GM23248 (cell line): Measurements from ENCODE around the gene NAP1L5. TPM values are rescaled to one million over a fixed set of nuclear protein-coding genes. Genes with fewer than 3 reads are reported as not detected.
A peak's percentile ranks its signal among the peaks of the same experiment; 100 is the strongest.

ENCODE experiments used
- DNase-seq: peaks from one replicate; pipeline ENCODE4 v3.0.0-alpha.2; 2015
- H2AFZ ChIP-seq: fragments of 200-600 bp; sonication (generic); 2 replicates; pipeline ENCODE4 v1.6.1; 2016; ENCODE audit warnings: antibody characterized with exemption
- H3F3A ChIP-seq: fragments of 200-600 bp; sonication (generic); 2 replicates; pipeline ENCODE4 v1.6.1; 2016; ENCODE audit warnings: mild to moderate bottlenecking, antibody characterized with exemption, mixed run types; ENCODE audit not compliant: insufficient read depth
- H3K27ac ChIP-seq: fragments of 200-600 bp; sonication (generic); 2 replicates; pipeline ENCODE4 v1.5.1; 2016; ENCODE audit warnings: mild to moderate bottlenecking
- H3K27me3 ChIP-seq: fragments of 200-600 bp; sonication (generic); replicated peaks from 2 replicates; pipeline ENCODE4 v1.6.1; 2016; ENCODE audit warnings: mild to moderate bottlenecking; ENCODE audit not compliant: insufficient read depth
- H3K36me3 ChIP-seq: fragments of 200-600 bp; sonication (generic); 2 replicates; pipeline ENCODE4 v1.6.1; 2016; ENCODE audit warnings: low read depth, mild to moderate bottlenecking
- H3K4me1 ChIP-seq: fragments of 200-600 bp; sonication (generic); 2 replicates; pipeline ENCODE4 v1.6.1; 2016; ENCODE audit warnings: mild to moderate bottlenecking; ENCODE audit not compliant: insufficient read depth
- H3K4me2 ChIP-seq: fragments of 200-600 bp; sonication (generic); one replicate; pipeline ENCODE4 v1.6.1; 2016; ENCODE audit warnings: mild to moderate bottlenecking; ENCODE audit not compliant: unreplicated experiment
- H3K4me3 ChIP-seq: fragments of 200-600 bp; sonication (generic); 2 replicates; pipeline ENCODE4 v1.5.1; 2016; ENCODE audit warnings: mild to moderate bottlenecking
- H3K79me2 ChIP-seq: fragments of 200-600 bp; sonication (generic); 2 replicates; pipeline ENCODE4 v1.6.1; 2016; ENCODE audit warnings: mild to moderate bottlenecking; ENCODE audit not compliant: insufficient read depth
- H3K9ac ChIP-seq: fragments of 200-600 bp; sonication (generic); 2 replicates; pipeline ENCODE4 v1.6.1; 2016; ENCODE audit warnings: mild to moderate bottlenecking
- H3K9me2 ChIP-seq: fragments of 200-600 bp; sonication (generic); 2 replicates; pipeline ENCODE4 v1.6.1; 2016; ENCODE audit warnings: mixed run types, mild to moderate bottlenecking, moderate library complexity; ENCODE audit not compliant: insufficient read depth
- H3K9me3 ChIP-seq: fragments of 200-600 bp; sonication (generic); one replicate; pipeline ENCODE4 v1.6.1; 2017; ENCODE audit warnings: low read depth
- H4K20me1 ChIP-seq: fragments of 200-600 bp; sonication (generic); 2 replicates; pipeline ENCODE4 v1.6.0; 2016; ENCODE audit not compliant: insufficient read depth
- EZH2 ChIP-seq: fragments of 200-600 bp; sonication (generic); IDR thresholded peaks from 2 replicates; pipeline ENCODE4 v1.6.1; 2018; ENCODE audit warnings: antibody characterized with exemption, mild to moderate bottlenecking; ENCODE audit not compliant: insufficient read depth, poor library complexity, severe bottlenecking
- EZH2phosphoT487 ChIP-seq: fragments of 200-600 bp; sonication (generic); IDR thresholded peaks from 2 replicates; pipeline ENCODE4 v1.6.1; 2018; ENCODE audit warnings: antibody characterized with exemption, moderate library complexity, mild to moderate bottlenecking, low read depth; ENCODE audit not compliant: insufficient read depth
- WGBS, 2 experiments: methylation state at CpG; one replicate each; pipeline ENCODE4 v1.1.6; 2015 to 2017; ENCODE audit warnings: low lambda C conversion rate in 2 of 2, low coverage in 1 of 2; ENCODE audit errors: missing lambda C conversion rate in 2 of 2; 5-methylcytosine and 5-hydroxymethylcytosine counted together
- in situ Hi-C: fragments of 300-500 bp; cut with MboI; formaldehyde crosslinking; loops from 2 replicates; pipeline ENCODE4 v1.15.0; 2020
- polyA plus RNA-seq: library from polyadenylated mRNA; unstranded; fragments of >200 nt; fragmentation: Nextera tagmentation; extraction: Ambion mirVana; gene quantifications from 2 replicates; pipeline ENCODE4 v1.2.1, GENCODE V29; 2016
- total RNA-seq: library from RNA; depleted of rRNA; stranded (reverse); fragments of >200 nt; shearing (Covaris generic); gene quantifications from 2 replicates; pipeline ENCODE4 v1.2.3, GENCODE V29; 2014

Gene NAP1L5
- total and polyA plus RNA-seq, 2 experiments from 2014 or later: 5.2 to 8.8 TPM

DNA sequence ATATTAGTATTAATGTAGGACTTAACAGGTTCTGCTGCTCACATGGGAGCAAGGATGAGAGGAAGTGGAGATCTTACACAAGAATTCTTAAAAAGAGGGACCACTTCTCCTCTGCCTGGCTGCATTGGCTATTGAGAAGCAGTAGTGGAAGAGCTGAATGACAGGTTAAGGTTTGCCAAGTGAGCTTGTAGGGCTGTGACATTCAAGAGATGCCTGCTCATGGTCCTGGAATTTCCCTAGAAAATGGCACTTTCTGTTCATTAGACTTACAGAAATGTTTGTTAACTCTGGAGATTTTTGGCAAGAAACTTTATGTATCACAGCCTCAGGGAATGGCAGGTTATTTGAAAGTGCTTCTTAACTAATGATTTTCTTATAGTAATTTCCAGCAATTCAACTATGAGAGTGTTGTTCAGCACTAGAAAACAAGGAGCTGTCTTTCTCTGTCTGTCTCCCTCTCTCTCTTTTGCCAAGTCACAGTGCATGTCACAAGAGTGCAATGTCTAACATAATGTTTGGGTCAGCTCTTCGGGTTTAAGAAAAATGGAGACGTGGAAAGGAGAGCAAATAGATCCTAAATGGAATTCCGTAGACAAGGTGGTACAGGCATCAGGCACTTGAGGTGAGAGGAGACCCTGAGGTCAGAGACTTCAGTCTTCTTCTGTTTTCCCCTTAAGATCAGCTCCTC, 8.3 kb upstream of the NAP1L5 start:
- peak; percentile 63 for DNase-seq
- H4K20me1 ChIP-seq: no peaks in the 10 kb centered on the region
- H3K4me1 ChIP-seq: peaks cover 22% of the 10 kb centered on the region
- peak overlapping the region; percentile 31 for H3K4me2 ChIP-seq
- no peaks in the 10 kb centered on the region for H3K27me3 ChIP-seq
- H3K4me3 ChIP-seq: no peak overlapping the region
- TF ChIP-seq EZH2phosphoT487: no peak
- TF ChIP-seq EZH2: no peak
- peak overlapping the region; percentile 45 for H3K27ac ChIP-seq
- H3K79me2 ChIP-seq: no peaks in the 10 kb centered on the region
- H3F3A ChIP-seq: peaks cover 12% of the 10 kb centered on the region; the same call in 1 of the 2 replicates
- in situ Hi-C loops: loop anchor here (10.0 kb wide), 1 partner anchor 329 kb away; no protein-coding TSS in a partner anchor
- peaks cover 2% of the 10 kb centered on the region; the same call in 1 of the 2 replicates for H3K36me3 ChIP-seq
- H2AFZ ChIP-seq: peak overlapping the region; percentile 72; the same call in 1 of the 2 replicates
- 6% methylated on average over 3 of the region's 3 CpGs for WGBS, 2 experiments
- H3K9me3 ChIP-seq: no peaks in the 10 kb centered on the region
- no peaks in the 10 kb centered on the region for H3K9me2 ChIP-seq
- H3K9ac ChIP-seq: peak overlapping the region; percentile 39

DNA sequence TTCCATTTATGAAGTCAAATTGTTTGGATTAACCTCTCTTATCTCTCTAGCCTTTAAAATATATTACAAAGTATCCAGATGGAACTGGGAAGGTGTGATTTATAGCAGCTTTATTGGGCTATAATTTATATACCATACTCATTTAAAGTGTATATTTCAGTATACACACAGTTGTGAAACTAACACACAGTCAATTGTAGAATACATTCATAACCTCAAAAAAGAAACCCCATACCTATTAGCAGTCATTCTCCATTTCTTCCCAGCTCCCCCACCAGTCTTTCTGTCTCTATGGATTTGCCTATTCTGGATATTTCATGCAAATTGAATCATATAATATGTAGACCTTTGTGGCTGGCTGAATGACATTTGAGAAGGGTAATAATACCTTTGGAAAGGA, 7.6 kb upstream of the NAP1L5 start:
- H3K9me3 ChIP-seq: no peaks in the 10 kb centered on the region
- H3K4me1 ChIP-seq: peaks cover 22% of the 10 kb centered on the region
- H3K9me2 ChIP-seq: no peaks in the 10 kb centered on the region
- TF ChIP-seq EZH2phosphoT487: no peak
- no peak for TF ChIP-seq EZH2
- no peaks in the 10 kb centered on the region for H3K27me3 ChIP-seq
- peaks cover 2% of the 10 kb centered on the region; the same call in 1 of the 2 replicates for H3K36me3 ChIP-seq
- peaks cover 12% of the 10 kb centered on the region; the same call in 1 of the 2 replicates for H3F3A ChIP-seq
- no peak overlapping the region for H3K27ac ChIP-seq
- H3K9ac ChIP-seq: no peak overlapping the region
- H4K20me1 ChIP-seq: no peaks in the 10 kb centered on the region
- in situ Hi-C loops: loop anchor here (10.0 kb wide), 1 partner anchor 330 kb away; no protein-coding TSS in a partner anchor
- no peak overlapping the region for H3K4me3 ChIP-seq
- DNase-seq: no peak
- no peak overlapping the region for H2AFZ ChIP-seq
- no peak overlapping the region for H3K4me2 ChIP-seq
- no peaks in the 10 kb centered on the region for H3K79me2 ChIP-seq

DNA sequence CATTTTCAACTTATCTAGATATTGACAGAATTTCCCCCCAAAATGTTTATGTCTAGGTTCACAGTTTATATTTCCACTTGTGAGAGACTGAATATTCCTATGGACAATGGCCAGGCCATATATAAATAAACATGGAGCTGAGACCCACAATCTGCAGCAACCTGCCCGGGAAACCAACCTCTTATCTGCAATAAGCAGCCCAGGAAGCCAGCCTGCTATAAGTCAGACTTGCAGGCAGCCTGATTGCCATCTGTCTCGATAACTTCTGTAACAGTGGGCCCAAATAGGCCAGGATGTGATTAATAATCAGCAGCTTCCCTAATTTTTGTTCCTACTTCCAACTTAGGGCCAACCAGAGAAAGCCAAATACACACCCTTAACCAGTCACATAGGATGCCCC, 5.2 kb upstream of the NAP1L5 start:
- H3K27ac ChIP-seq: no peak overlapping the region
- H3K4me3 ChIP-seq: no peak overlapping the region
- H3K4me1 ChIP-seq: peaks cover 18% of the 10 kb centered on the region
- H3K9me2 ChIP-seq: no peaks in the 10 kb centered on the region
- no peaks in the 10 kb centered on the region for H4K20me1 ChIP-seq
- TF ChIP-seq EZH2phosphoT487 (no peak), EZH2 (no peak)
- no peak for DNase-seq
- H3K36me3 ChIP-seq: peaks cover 2% of the 10 kb centered on the region; the same call in 1 of the 2 replicates
- WGBS, 2 experiments: 77 to 78% methylated on average over 2 of the region's 2 CpGs
- H3K9ac ChIP-seq: no peak overlapping the region
- H3F3A ChIP-seq: peaks cover 12% of the 10 kb centered on the region; the same call in 1 of the 2 replicates
- H3K27me3 ChIP-seq: no peaks in the 10 kb centered on the region
- in situ Hi-C loops: loop anchor here (10.0 kb wide), 1 partner anchor 332 kb away; no protein-coding TSS in a partner anchor
- no peak overlapping the region for H3K4me2 ChIP-seq
- no peaks in the 10 kb centered on the region for H3K9me3 ChIP-seq
- H2AFZ ChIP-seq: no peak overlapping the region
- H3K79me2 ChIP-seq: no peaks in the 10 kb centered on the region

DNA sequence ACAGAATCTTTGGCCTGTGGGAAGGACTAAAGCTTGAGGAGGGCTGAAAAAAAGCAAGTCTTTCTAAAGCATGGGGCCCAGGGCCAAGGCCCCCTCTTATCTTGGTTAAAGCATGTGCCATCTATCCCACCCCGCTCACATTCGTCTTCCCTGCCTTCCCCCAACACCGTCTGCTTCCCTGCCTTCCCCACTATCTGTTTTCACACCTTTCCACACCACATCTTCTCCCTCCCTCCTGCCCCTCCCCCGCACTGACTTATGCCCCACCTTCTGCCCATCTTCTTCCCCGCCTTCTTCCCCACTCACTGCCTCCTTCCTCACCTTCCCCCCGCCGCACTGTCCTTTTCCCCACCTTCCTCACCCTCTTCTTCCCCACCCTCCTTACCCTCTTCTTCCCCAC, 890 bp upstream of the NAP1L5 start:
- H3K79me2 ChIP-seq: no peaks in the 10 kb centered on the region
- no peak for DNase-seq
- H3K36me3 ChIP-seq: no peaks in the 10 kb centered on the region
- H3K27me3 ChIP-seq: no peaks in the 10 kb centered on the region
- no peaks in the 10 kb centered on the region for H3K9me3 ChIP-seq
- H3K27ac ChIP-seq: no peak overlapping the region
- in situ Hi-C loops: no loop called here
- no peaks in the 10 kb centered on the region for H3K9me2 ChIP-seq
- 94% methylated on average over 7 of the region's 7 CpGs; no CpG with 5 or more reads in 1 of the 2 experiments for WGBS, 2 experiments
- H4K20me1 ChIP-seq: no peaks in the 10 kb centered on the region
- no peak overlapping the region for H3K4me3 ChIP-seq
- 0 out of 2 replicates have a peak, but pooled peaks cover 6% of the 10 kb centered on the region for H3F3A ChIP-seq
- H2AFZ ChIP-seq: no peak overlapping the region
- peaks cover 8% of the 10 kb centered on the region; the same call in 1 of the 2 replicates for H3K4me1 ChIP-seq
- no peak overlapping the region for H3K4me2 ChIP-seq
- no peak overlapping the region for H3K9ac ChIP-seq
- no peak for TF ChIP-seq EZH2phosphoT487
- TF ChIP-seq EZH2: no peak
